ENCODE data around the gene MCF2L2. TPM values are rescaled to one million over a fixed set of nuclear protein-coding genes. Genes with fewer than 3 reads are reported as not detected.
"Not testable (repeated sequence)": the region's sequence is repeated elsewhere in the genome, so short reads cannot be mapped to it uniquely, and the experiment has no call there.

MCF2L2 gene
- total RNA-seq, 1 donor: under 0.01 TPM

GRCh38 chr3:183375787-183376186 is 52.6 kb downstream of the MCF2L2 start:
- H4K20me1 ChIP-seq (ENCODE audit: insufficient read depth, low read length): no peaks in the 10 kb centered on the region
- peaks cover 4% of the 10 kb centered on the region for H3K4me1 ChIP-seq (ENCODE audit: insufficient read depth, low read length)

DNA sequence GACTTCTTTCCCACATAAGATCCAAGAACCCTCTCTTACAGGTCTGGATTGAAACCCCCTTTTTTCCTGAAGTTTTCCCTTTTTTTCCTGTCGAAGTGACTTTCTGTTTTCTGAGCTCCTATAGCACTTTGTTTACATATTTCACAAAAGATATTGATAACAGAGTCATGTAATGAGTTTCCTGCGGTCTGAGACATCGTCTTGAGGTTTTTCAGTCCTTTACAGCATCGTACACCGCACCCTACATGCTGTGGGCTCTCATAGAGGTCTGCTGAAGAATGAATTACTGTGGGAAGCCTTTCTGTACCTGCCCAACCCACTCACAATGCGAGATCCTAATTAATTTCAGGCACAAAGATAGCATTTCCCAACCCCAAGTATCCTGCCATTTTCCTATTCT is 53.1 kb downstream of the MCF2L2 start:
- Histone ChIP-seq H3K27me3 (ENCODE audit: insufficient read depth, low read length) (no peaks in the 10 kb centered on the region), H3K9me3 (ENCODE audit: low read depth, low read length) (no peaks in the 10 kb centered on the region), H3K4me3 (ENCODE audit: insufficient read depth, low read length) (no peak overlapping the region), H4K20me1 (ENCODE audit: insufficient read depth, low read length) (no peaks in the 10 kb centered on the region), H3K4me1 (ENCODE audit: insufficient read depth, low read length) (peaks cover 8% of the 10 kb centered on the region), H3K79me2 (ENCODE audit: insufficient read depth, low read length) (no peaks in the 10 kb centered on the region), H3K4me2 (ENCODE audit: insufficient read depth, low read length) (no peak overlapping the region), H3K27ac (ENCODE audit: low read depth, low read length) (no peak overlapping the region), H3K36me3 (ENCODE audit: insufficient read depth, low read length) (no peaks in the 10 kb centered on the region), H2AFZ (ENCODE audit: low read length) (no peak overlapping the region)
- DNase-seq (ENCODE audit: insufficient read length, low spot score, missing footprints): no peak
- TF ChIP-seq, protein P1, sequence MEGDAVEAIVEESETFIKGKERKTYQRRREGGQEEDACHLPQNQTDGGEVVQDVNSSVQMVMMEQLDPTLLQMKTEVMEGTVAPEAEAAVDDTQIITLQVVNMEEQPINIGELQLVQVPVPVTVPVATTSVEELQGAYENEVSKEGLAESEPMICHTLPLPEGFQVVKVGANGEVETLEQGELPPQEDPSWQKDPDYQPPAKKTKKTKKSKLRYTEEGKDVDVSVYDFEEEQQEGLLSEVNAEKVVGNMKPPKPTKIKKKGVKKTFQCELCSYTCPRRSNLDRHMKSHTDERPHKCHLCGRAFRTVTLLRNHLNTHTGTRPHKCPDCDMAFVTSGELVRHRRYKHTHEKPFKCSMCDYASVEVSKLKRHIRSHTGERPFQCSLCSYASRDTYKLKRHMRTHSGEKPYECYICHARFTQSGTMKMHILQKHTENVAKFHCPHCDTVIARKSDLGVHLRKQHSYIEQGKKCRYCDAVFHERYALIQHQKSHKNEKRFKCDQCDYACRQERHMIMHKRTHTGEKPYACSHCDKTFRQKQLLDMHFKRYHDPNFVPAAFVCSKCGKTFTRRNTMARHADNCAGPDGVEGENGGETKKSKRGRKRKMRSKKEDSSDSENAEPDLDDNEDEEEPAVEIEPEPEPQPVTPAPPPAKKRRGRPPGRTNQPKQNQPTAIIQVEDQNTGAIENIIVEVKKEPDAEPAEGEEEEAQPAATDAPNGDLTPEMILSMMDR (IDR thresholded peaks at IDR 0.05; ENCODE audit: extremely low read depth, low read depth, low read length): no peak

More at GRCh38 chr3:183375787-183376186, 52.6 kb downstream of the MCF2L2 start:
- no peaks in the 10 kb centered on the region for H3K27me3 ChIP-seq (ENCODE audit: insufficient read depth, low read length)
- TF ChIP-seq, protein P1 (IDR thresholded peaks at IDR 0.05; ENCODE audit: extremely low read depth, low read depth, low read length): no peak
- no peaks in the 10 kb centered on the region for H3K36me3 ChIP-seq (ENCODE audit: insufficient read depth, low read length)
- no peak overlapping the region for H2AFZ ChIP-seq (ENCODE audit: low read length)
- H3K4me2 ChIP-seq (ENCODE audit: insufficient read depth, low read length): no peak overlapping the region
- H3K9me3 ChIP-seq (ENCODE audit: low read depth, low read length): no peaks in the 10 kb centered on the region
- no peak overlapping the region for H3K27ac ChIP-seq (ENCODE audit: low read depth, low read length)
- no peak overlapping the region for H3K4me3 ChIP-seq (ENCODE audit: insufficient read depth, low read length)
- no peak for DNase-seq (ENCODE audit: insufficient read length, low spot score, missing footprints)
- H3K79me2 ChIP-seq (ENCODE audit: insufficient read depth, low read length): no peaks in the 10 kb centered on the region

DNA sequence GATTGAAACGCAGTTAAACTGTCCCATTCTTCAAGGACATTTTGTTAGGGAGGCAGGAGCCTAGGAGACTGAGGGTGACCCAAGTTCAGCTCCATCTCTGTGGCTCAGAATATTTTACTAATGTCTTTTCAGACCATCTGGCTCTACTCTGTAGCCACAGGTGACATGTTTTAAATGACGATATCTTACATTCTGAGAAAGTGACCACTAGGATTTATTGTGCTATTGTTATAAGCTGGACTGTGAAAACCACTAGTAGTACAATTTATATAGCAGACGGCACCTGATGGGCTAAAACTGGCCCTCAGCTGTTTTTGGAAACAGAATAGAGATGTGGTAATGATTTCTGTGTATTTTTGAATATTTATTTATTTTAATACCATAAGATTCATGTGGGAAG is 55.5 kb downstream of the MCF2L2 start:
- H3K27me3 ChIP-seq (ENCODE audit: insufficient read depth, low read length): no peaks in the 10 kb centered on the region
- no peak overlapping the region for H2AFZ ChIP-seq (ENCODE audit: low read length)
- no peaks in the 10 kb centered on the region for H3K79me2 ChIP-seq (ENCODE audit: insufficient read depth, low read length)
- H3K9me3 ChIP-seq (ENCODE audit: low read depth, low read length): no peaks in the 10 kb centered on the region
- H3K4me3 ChIP-seq (ENCODE audit: insufficient read depth, low read length): no peak overlapping the region
- peaks cover 8% of the 10 kb centered on the region for H3K4me1 ChIP-seq (ENCODE audit: insufficient read depth, low read length)
- DNase-seq (ENCODE audit: insufficient read length, low spot score, missing footprints): no peak
- H3K4me2 ChIP-seq (ENCODE audit: insufficient read depth, low read length): no peak overlapping the region
- TF ChIP-seq, protein P1 (IDR thresholded peaks at IDR 0.05; ENCODE audit: extremely low read depth, low read depth, low read length): no peak
- no peaks in the 10 kb centered on the region for H3K36me3 ChIP-seq (ENCODE audit: insufficient read depth, low read length)
- H3K27ac ChIP-seq (ENCODE audit: low read depth, low read length): no peak overlapping the region
- H4K20me1 ChIP-seq (ENCODE audit: insufficient read depth, low read length): no peaks in the 10 kb centered on the region

- H3K27me3 ChIP-seq (ENCODE audit: insufficient read depth, low read length); DNase-seq (ENCODE audit: insufficient read length, low spot score, missing footprints); H4K20me1 ChIP-seq (ENCODE audit: insufficient read depth, low read length); H3K27ac ChIP-seq (ENCODE audit: low read depth, low read length); H3K4me2 ChIP-seq (ENCODE audit: insufficient read depth, low read length); H2AFZ ChIP-seq (ENCODE audit: low read length); H3K4me1 ChIP-seq (ENCODE audit: insufficient read depth, low read length); H3K9me3 ChIP-seq (ENCODE audit: low read depth, low read length); H3K79me2 ChIP-seq (ENCODE audit: insufficient read depth, low read length); H3K4me3 ChIP-seq (ENCODE audit: insufficient read depth, low read length); H3K36me3 ChIP-seq (ENCODE audit: insufficient read depth, low read length): not testable (repeated sequence)
Measured at GRCh38 chr3:183371600-183371968, 56.8 kb downstream of the MCF2L2 start.

Data from osteoblast (primary cell).